Epithelial cell of prostate (primary cell): ENCODE results near the gene HDAC4.

ENCODE experiments used
- DNase-seq: peaks from one replicate; pipeline ENCODE4 v3.0.0-alpha.2; 2011; ENCODE audit warnings: low read depth, low spot score
- H3K27ac ChIP-seq: fragments of 450-650 bp; 2 replicates; pipeline ENCODE4 v1.5.1; 2017; ENCODE audit warnings: mild to moderate bottlenecking

Gene HDAC4

DNA sequence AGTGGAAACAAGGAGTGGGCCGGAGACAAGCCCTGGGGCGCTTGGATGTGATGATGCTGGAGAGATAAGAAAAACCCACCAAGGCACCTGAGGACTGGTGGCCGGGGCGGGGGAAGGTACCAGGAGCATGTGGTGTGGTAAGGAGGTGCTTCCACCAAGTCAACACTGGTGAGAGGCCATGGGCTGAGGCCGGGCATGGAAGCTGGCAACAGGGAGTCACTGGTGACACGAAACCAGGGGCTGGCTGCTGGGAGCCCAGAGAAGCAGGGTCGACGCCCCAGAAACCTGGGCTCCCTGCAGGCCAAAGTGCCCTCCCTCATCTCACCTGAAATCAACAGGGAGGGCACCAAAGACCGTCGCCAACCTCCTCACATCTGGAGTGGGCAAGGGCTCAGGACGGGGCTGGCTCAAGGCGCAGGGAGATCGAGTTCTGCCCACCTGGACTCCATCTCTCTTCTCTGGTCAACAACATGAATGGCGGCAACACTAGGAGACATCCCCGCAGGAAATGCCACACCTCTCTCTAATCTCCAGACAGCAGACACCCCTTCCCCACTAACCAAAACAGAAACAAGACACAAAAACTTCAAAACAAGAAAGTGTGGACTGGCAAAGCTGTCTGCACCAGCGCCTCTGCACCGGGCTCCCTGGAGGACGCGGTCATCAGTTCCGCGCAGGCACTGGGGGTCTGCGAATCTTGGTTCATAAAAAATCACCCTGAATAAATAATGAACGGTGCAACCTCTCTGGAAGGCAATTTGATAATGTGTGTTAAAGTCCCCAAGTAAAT lies 185.5 kb downstream of the HDAC4 start:
- no peak overlapping the region for H3K27ac ChIP-seq
- DNase-seq: no peak

DNA sequence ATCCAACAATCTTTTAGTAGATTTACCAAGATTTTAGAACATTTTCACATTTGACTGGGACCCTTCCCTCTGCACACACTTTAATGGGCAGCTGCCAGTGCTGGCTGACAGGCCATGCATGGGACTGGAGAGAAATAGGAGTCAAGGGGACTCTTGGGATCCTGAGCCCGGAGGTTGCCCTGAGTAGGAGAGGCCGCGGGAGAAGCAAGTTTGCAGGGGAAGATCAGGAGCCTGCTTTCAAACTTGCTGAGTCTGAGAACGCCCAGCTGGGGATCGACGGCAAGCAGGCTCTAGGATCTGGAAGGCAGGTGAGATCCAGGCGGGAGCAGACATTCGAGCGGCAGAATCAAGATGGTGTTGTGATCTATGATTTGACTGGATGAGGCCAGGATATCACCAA lies 186.1 kb downstream of the HDAC4 start:
- no peak for DNase-seq
- no peak overlapping the region for H3K27ac ChIP-seq

DNA sequence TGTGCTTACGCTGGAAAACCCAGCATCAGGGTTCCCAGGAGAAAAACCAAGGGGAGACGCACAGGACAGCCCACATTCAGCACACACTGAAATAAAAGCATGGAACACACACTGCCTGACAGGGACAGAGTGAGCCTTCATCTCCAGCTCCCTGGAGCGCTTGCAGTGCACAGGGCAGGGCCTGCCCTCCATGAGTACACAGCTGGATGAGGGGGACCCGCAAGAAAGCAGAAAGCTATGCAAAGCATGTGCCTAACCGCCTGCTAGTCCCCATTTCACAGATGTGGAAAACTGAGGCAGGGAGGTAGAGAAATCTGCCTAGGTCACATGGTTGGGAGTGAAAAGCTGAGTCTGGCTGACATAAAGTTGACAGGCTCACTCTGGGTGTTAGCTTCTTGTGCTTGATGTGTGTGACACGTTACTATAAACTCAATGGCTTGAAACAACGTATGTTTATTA lies 187.1 kb downstream of the HDAC4 start:
- H3K27ac ChIP-seq: no peak overlapping the region
- DNase-seq: no peak

DNA sequence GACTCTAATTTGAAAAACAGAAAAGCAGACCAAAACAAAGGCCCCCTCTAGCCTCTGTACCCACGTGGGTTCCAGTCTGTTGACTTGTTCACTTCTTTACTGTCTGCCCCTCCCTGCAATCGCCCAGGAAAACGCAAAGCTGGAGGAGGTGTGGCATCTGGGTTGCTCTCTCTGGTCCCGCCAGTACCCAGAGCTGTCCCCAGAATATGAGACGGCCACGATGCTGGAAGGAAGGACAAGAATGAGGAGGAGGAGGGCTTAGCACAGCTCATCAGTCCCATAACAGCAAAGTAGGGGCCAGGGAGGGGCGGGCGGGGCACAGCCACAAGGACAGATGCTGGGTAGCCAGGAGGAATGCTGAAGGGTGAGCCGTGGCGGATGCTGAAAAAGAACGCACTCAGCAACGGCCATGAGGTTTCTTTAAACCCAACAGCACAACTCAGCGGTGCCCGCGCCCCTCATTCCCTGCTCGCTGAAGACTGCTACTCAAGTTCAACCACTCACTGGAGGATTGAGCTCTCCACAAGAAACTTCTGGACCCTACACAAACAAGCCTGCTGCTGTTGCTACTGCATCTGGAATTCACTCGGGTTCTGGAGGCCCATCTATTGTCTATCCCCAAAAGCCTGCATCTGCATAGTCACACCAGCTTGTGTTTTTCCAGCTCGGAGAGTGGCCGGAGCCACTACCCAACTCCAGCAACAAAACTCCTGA lies 187.7 kb downstream of the HDAC4 start:
- DNase-seq: no peak
- H3K27ac ChIP-seq: no peak overlapping the region

DNA sequence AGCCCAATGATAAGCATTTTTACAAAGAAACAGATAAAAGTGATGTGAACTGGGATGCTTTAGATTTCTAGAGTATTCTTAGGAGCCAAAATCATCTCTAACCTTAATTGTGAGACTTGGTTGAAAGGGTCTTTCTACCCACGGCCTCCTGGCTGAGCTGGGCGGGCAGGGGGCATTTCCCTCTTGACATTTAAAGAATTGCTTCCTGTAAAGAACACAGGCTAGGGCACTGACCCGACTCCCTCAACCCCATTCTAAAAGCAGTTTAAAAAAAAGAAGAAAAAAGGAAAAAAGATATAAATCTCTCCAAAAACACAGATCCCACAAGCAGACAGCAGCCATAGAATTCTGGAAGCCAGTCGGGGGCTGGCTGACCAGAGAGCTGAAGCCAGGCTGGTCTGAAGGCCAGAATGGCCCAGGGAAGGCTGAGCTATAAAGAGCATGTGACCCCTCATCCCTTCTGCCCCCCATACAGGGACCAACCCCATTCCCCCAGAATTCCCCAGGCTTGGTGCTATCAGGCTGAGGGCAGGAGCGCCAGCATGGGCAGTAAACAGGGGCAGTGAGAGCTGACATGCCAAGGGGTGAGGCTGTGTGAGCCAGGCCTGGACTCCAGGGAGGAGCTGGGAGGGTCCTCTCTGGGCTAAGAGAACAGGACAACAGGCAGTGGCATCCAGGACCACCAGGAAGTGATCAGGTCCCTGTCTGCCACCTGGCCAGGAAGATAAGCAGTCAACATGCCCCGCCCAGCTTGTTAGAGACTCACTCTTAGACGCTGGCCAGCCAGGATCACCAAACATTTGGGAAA lies 188.5 kb downstream of the HDAC4 start:
- no peak for DNase-seq
- H3K27ac ChIP-seq: no peak overlapping the region

DNA sequence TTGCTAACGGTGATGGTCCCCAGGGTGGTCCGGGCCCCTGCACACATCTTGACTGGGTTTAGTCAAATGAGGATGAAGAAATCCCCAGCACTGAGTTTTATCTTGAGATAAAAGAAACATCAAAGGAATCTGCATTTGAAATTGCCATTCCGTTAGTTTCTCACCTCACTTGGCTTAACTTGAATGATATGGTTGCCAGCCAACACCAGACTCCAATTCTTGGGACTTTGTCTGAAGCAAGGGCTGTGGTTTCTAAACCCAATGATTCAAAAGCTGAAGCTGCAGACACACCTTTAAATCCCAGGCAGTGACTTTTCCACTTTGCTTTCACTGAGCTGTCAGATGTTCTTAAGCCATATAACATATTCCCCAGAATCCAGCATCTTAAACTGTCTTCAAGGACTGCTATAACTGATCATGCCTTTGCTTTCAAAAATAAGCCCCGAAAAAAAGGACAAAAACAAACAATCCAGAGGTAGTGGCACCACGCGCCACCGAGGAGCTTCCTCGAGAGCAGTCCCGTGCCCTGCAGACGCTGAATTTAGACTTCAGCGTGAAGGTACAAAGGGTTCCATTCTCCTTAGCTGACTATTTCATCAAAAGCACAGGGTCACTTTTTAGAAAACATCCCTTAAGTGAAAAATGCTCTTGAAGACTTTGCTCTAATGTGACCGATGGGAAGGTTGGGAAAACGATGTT lies 189.3 kb downstream of the HDAC4 start:
- no peak for DNase-seq
- H3K27ac ChIP-seq: no peak overlapping the region

DNA sequence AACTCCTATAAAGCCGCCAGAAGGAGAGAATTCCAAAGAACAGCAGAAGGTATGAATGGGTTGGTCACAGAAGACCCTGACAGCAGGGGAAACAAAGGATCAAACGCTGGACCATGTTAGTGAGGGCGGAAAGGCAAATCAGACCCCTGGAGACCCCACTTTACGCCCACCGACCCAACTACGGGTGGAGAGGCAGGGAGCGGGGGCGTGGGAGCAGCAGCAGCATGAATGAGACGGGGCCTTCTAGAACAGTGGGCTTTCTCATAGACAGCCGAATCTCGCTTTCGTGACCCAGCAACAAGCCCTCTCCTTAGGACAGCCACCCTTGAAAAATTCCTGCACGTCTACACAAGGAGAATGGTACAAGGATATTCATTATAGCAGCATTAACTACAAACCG lies 191.0 kb downstream of the HDAC4 start:
- no peak for DNase-seq
- no peak overlapping the region for H3K27ac ChIP-seq

DNA sequence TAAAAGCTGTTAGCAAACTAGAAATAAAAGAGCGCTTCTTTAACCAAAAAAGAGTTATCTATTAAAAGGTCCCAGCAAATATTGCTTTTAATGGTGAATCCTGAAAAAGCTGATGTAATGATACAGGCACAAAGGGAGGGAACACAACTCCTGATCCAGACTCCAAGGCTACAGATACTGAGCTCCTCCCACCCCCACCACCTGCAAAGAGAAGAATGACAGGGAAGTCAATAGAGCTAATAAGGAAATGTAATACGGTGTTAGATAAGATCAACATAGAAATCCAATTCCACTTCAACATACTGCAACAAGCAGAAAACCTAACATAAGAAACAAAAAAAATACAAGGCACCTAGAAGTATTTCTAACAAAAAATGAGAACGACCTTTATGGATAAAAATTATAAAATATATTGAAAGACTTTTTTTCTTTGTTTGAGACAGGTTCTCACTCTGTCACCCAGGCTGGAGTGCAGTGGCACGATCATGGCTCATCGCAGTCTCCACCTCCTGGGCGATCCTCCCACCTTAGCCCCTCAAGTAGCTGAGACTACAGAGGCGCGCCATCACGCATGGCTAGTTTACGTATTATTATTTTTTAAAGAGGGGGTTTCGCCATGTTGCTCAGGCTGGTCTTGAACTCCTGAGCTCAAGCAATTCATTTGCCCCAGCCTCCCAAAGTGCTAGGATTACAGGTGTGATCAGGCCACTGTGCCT lies 192.2 kb downstream of the HDAC4 start:
- no peak for DNase-seq
- no peak overlapping the region for H3K27ac ChIP-seq

DNA sequence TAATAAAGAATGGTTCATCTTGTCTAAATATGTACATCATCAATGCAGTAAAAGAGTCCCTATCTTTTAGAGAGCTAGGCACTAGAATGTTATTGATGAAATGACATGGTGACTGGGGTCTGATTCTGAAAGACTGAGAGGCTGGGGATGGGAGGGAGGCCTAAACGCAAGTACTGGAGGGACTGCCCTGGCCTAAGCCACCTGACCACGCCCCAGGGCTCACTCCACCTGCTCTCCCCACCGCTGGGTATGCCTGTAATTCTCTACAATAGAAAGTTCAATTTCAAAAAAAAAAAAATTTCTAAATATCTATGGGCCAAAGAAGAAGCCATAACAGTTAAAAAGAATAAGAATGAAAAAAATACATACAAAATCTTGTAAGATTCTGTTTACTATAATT lies 194.0 kb downstream of the HDAC4 start:
- H3K27ac ChIP-seq: no peak overlapping the region
- DNase-seq: no peak

DNA sequence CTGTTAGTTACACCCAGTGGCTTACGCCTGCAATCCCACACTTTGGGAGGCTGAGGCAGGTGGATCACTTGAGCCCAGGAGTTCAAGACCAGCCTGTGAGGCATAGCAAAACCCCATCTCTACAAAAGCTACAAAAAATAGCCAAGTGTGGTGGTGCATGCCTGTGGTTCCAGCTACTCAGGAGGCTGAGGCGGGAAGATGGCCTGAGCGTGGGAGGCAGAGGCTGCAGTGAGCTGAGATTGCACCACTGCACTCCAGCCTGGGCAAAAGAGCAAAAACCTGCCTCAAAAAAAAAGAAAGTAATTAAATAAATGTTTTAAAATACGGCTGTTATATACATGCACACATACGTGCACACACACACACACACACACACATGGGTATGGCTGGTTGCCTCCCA lies 194.8 kb downstream of the HDAC4 start:
- no peak overlapping the region for H3K27ac ChIP-seq
- no peak for DNase-seq

DNA sequence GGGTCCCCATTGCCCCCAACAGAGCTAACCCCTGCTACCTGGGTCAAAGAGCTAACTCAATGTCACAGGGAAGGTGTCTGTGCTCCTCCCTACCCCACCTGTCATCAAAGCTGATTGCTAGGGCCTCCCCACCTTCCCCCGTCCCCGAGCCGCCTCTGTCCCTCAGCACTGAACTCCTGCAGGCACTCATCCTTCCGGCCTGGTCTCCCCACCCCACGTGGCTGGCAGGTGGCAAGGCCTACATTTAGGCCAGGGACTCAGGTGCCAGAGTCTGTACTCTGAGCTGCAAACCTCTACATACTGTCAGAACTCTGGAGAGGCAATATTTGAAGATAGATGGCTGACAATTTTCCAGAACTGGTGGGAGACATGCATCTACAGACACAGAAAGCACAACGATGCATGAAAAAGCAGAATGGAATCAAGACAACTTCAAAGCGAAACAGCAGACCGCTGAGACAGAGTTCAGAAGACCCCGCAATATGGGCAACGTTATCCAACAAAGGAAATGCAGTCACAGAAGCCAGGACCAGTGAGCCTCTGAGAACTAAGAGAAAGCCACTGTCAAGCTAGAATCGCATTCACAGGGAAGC lies 195.8 kb downstream of the HDAC4 start:
- H3K27ac ChIP-seq: no peak overlapping the region
- DNase-seq: no peak

DNA sequence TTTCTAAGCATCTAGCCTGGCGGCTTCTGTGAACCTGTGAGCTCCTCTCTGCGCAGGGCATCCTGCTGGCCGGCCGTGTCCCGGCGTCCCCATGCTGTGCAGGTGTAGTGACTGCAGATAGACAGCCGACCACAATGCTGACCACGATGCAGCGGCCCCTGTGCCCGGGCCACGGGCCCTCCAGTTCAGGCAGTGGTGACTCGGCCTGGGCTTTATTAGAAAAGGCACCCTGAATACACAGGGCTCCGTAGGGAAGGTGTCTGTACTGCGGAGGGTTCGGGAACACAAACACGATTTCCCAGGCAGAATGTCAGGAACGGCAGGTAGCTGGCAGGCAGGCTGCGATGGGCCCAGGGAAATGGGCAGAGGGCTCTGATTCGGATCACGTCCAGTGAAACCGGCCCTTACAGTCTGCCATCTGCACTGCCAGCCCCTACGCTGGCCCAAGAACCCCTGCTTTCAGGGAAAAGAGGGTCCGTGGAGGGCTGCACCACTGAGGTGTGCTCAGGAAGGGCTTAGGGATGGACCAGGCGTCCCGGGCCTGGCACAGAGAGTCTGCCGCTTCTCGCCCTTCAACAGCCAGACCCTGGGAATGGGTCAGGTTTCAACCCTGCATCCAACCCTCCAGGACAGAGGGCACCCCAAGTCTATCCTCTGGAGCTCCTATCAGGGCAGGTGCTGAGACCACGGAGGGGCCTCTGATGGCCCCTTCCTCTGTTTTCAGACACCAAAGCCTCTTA lies 196.5 kb downstream of the HDAC4 start:
- no peak for DNase-seq
- no peak overlapping the region for H3K27ac ChIP-seq

DNA sequence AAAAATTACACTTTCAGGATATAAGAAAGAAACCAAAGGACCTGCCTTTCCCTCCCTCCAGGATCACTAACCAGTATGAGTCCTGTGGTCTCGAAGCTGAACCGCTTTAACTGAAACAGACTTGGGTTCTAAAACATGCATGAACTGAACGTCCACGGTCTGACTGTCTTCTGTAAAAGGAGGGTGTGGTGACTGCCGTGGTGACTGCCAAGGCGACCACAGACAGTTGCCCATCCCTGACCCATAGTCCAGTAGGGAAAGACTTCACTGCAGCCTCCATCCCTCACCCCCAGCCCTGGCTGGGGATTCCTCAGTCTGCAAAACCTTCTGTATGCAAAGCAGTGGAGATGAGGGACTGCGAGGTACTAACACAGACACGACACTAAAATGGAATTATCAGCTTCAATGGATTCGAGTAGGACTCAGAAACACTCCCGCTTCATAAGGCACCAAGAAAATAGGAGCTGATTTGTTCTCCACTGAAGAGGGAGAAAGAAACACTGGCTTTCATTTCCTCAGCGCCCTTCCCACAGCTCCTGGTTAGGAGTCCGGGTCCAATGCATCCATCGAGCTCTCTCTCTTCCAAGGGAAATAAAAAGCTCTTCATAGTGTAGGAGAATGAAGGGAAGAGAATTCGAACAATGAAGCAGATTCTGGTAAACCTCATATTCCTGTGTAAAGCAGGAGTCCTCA lies 197.2 kb downstream of the HDAC4 start:
- DNase-seq: no peak
- no peak overlapping the region for H3K27ac ChIP-seq

DNA sequence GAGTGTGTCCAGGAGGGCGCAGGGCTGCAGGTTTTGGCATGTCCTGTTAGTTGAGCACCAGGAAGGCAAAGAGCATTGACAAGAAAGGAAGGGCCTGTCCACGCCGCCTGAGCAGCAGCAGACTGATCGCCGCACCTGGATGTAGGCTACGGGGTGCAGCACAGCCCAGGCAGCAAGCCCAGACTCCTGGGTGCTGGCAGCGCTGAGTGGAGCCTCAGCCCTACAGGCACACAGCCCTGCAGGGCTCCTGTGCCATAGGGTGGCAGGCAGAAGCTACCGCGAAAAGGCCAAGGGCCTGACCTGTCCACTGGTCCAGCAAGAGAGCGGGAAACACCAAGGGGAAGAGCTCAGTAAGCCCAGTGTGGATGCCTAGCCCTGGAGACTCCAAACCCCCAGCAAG lies 198.0 kb downstream of the HDAC4 start:
- no peak for DNase-seq
- no peak overlapping the region for H3K27ac ChIP-seq

DNA sequence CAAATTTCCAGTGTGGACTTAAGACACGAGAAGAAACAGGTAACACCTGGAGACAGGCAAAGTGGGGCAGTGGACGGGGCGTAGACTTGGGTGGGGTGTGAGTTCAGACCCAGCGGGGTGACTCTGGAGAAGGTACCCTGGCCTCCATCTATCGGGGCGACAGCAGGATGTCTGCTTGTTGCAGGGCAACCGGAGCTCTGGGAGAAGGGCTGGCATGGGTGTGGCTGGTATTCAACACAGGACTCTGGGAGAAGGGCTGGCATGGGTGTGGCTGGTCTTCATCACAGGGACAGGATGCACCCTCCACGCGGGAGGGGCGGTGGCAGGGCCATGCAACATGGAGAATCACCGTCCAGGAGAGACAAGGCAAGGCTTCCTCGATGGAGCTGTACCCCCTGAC lies 198.5 kb downstream of the HDAC4 start:
- no peak for DNase-seq
- no peak overlapping the region for H3K27ac ChIP-seq

DNA sequence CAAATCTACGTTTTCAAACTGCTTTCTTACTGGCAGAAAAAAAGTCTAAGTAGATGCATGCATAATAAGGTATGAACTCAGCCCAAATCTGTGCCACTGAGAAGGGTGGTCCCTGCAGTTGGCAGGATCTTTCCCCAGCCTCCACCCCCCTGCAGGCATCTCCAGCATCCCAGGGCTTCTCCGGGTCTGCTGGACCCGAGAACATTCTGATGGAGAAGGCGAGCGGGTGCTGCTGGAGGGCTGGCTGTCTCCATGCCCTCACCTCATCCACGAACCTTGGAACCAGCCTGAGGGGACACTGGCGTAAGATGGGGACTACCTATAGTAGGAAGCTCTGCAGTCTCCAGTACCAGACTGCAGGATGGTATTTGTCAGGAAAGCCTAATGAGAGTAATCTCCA lies 198.9 kb downstream of the HDAC4 start:
- no peak overlapping the region for H3K27ac ChIP-seq
- DNase-seq: no peak

DNA sequence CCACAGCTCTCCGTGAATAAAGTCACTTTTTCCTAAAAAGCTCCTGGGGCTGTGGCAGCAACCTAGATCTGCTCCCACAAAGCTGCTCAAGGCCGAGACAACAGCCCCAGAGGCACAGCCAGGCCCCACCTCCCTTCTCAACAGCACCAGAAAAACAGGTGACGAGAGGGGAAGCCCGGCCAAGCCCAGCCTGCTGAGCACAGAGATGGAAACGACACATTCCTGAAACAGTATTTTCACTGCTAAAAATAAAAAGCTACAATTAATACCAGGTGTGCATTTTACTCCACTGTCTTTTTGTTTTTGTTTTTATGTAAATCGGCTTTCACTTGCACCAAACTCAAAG lies 199.3 kb downstream of the HDAC4 start:
- no peak for DNase-seq
- no peak overlapping the region for H3K27ac ChIP-seq
